NB4 (cell line): ENCODE measurements around the gene BAZ2A.

ENCODE experiments used
- CTCF ChIP-seq: IDR thresholded peaks from one replicate; pipeline ENCODE4 v1.5.1; 2012; ENCODE audit warnings: low read depth, low read length
- MYC ChIP-seq: IDR thresholded peaks from 2 replicates; pipeline ENCODE4 v1.6.1; 2011; ENCODE audit warnings: low read depth, low read length
- POLR2A ChIP-seq: IDR thresholded peaks from 2 replicates; pipeline ENCODE4 v1.6.1; 2011; ENCODE audit warnings: mild to moderate bottlenecking; ENCODE audit not compliant: insufficient read length; ENCODE audit errors: extremely low read depth

GRCh38 chr12:56634242-56634836 is 4.2 kb upstream of the BAZ2A start:
- no peak for TF ChIP-seq POLR2A
- no peak for TF ChIP-seq CTCF
- TF ChIP-seq MYC, result no peak
